HG02763 (cell line): ENCODE data around the gene CRIP3.
A peak's percentile ranks its signal among the peaks of the same experiment; 100 is the strongest.

ENCODE experiments used
- ATAC-seq: cut with Tn5 transposase; IDR thresholded peaks from one replicate; pipeline ENCODE4 v1.9.1; 2021; ENCODE audit warnings: mild to moderate bottlenecking, moderate library complexity; ENCODE audit not compliant: unreplicated experiment

Gene CRIP3

DNA sequence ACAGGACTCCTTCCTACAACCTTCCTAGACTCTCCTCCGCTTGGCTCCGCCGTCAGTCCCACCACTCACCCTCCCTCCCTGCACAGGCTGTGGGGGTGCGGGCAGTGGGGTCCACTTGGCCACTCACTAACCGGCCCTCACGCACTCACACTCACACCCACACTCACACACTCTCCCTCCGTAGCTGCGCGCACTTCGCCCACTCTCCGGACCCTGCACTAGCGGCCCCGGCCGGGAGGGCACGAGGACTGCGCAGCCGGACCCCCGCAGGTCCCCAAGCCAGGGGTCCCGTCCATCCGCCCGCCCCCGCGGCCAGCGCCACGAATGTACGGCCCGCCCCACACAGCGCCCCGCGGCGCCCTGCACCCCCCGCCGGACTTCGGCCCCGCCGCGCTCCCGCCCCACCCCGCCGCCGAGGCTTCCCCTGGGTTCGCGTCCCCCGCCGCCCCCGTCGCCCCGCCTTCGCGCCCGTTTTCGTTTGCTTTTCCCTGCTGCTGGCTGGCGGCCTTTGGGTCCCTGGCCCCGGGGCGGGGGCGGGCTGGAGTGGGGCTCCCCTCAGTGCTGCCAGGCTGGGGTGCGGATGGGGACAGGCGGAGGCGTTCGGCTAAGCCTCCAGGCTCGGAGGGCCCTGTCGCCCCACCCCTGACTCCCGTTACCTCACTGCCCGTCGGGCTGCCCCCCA, 33.6 kb downstream of the CRIP3 start:
- ATAC-seq: no peak

DNA sequence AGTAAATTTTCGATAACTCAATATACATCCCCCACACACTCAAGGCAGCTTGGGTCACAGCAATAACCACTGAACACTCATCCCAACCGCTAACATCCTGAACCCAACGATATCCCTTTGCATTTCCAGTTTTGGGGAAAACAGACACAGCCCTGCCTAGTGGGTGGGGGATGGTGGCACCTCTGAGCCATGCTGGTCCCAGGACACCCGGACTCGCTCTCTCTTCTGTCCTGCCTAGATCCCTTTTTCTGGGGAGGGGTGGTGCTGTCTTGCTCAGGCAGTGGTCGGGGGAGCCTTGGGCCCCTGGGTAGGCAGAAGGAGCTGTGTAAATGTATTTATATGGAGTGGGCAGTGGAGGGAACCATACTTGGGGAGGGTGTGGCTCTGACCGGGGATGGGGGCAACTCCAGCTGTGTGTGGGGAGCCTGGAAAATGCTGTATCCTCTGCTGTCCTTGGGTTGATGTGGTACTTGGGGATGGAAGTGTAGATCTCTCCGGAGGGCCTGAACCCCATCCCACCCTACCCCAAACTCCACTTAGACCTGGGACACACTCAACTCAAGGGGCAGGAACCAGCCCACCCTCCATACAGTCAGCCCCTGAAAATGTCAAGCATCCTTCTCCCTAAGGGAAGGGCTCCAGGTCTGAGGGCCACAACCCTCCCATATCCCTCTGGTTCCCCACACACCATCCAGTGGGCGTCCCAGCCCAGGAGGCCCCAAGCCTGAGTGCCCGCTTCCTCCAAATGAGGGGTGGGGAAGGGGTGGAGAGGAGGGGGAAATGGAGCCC, 34.3 kb downstream of the CRIP3 start:
- ATAC-seq: no peak

DNA sequence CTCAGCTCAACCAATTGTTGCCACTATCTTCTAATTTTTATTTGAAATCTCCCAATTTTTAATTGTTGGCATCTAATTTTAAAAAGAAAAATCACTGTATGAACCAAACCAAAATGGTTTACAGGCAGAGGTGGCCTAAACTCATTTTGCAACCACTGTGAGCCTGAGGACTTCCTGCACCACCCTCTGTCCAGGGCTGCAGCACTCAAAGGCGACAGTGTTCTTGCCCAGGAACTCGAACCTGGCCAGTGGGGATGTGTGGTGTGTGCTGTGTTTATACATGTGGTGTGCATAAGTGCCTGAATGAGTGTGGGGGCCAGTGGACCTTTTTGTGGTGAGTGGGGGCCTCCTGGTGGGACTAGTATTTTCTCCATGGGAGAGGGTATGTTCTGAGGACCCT, 34.9 kb downstream of the CRIP3 start:
- ATAC-seq: no peak

DNA sequence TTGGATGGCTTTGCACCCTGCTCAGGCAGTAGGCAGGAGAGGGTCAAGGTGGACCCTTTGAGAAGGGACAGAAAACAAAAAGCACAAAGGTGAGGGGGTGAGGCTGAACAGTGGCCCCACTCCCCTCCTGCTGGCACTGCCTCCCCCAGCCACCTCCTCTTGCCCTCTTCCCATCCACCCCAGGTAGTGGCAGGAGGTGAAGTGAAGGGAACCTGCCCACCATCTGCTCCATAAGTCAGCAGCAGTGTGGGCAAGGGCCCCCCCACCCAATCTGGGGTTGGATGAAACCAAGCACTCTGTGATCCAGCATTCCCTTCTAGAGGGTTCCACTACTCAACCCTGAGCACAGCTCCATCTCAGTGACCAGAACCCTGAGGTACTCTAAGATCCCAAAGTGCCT, 36.7 kb downstream of the CRIP3 start:
- no peak for ATAC-seq

DNA sequence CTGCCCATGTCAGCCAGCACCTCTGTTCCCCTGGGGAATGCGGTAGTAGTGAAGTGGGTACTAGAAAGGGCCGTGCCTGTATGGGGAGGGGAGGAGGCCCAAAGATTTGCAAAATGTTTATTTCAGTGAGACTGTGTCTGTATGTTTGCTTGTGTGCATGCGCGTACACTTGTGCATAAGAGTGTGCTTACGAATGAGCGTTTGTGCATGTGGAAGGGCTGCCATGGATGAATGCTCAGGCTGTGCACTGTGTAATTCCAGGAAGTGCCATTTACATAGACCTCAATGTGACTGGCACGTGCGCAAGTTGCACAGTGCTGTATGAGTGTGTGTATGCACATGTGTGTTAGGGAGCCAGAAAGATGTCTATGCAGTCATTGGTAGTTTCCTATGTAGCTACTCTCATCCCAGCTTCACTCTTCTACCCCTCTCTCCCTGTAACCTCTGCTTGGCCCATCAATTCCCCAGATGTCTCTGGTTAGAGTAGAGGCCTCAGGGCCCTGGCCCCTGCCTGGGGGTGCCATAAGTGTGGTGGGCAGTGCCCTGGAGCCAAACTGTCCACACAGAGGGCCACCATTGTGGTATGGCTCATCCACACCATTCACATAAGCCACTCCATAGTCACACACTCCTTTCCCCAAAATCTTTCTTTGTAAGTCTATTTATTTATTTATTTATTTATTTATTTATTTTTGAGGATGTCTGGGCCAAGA, 37.4 kb downstream of the CRIP3 start:
- ATAC-seq: no peak

DNA sequence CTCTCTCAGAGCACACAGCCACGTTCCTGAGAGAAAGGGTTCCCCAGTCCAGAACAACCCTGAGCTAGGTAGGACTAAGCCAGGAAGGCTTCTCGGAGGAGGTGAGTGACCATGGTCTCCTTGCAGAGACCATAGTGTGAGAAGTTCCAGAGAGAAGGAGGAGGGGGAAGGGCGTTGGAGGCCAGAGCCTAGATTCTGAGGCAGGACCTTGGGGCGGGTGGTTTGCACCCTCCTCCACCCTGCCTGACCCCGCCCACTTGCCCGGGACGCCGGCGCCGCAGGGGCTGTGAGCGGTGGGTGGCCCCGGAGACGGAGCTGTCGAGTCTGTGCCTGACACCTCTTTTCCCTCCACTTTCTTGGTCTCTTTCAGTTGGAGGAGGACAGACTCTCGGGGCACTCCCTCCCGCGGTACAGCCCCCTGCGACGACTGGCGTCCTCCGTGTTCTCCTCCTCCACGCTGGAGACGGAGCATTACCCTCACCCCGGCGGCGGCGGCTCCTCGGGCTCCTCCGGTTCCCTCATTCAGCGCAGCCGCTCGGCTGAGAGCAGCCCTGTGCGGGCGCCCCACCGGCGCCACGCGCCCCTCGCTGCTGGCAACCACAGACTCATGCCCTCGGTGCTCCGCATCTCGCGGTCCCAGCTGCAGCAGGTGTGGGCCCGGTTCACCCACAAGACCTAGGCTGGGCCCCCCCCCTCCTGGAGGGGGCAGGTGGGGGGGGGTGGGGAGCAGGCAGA, 39.2 kb downstream of the CRIP3 start:
- no peak for ATAC-seq

DNA sequence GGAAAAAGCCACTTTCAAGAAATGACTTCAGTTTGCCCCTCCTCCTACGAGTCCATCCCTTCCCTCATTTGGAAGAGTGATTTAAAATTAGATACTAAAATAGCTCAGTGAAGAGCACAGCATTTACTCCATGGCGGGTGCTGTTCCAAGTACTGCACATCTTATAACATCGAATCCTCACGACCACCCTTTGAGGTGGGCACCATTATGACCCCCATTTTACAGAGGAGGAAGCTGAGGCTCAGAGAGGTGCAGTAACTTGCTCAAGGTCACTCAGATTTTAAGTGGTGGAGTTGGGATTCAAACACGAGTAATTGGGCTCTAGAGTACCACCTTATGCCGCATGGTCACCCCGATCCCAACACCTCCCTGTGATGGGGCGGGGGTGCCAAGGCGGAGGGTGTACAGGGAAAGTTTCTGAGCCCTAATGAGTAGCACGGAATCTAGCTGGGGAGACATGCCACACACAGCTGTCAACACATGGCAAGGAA, 39.8 kb downstream of the CRIP3 start:
- ATAC-seq: no peak

DNA sequence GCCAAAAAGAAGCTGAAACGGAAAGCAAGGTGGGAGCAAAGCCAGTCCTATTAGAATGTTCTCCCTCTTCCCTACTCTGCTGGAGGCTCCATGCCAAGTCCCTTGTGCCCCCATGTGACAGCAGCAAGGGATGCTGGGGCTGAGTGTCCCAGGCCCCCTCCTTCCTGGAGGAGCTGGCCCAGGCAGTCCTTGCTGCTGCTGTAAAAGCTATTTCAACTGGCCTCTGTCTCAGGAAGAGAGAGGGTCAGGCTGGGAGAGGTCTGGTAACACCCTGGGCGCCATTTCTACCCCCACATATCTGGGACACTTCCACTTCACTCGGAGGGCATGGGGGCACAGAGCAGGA, 40.3 kb downstream of the CRIP3 start:
- ATAC-seq: no peak

DNA sequence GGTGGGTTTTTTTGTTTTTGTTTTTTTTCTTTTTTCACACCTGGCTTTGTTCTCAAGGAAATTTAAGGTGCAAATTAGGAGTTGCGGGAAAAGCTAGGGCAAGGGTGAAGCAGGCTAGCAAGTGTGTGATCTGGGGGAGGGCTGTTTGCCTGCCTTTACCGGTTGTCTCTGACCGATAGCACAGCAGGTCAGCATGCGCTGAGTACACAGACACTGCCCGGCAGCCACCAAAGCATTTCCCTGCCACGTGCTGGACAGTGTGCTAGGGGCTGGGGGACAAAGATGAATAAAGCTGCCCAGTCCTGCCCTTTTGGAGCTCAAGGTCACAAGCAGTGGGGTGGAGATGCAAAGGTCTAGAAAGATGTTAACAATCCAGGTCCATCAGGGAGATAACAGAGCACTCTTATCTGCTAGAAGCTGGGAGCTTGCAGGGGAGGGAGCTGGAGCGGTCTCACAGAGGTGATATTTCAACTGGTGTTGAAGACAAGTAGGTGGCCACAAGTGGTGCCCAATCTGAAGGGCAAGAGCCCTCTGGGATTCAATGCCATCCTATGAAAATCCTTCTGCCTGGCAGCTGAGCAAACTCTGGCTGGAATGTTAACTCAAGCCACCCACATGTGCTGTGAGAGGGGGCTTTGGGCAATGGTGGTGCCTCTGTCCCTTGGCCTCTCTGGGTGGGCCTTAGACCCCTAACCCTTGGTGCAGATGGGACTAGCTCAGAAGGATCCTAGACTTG, 40.8 kb downstream of the CRIP3 start:
- no peak for ATAC-seq

DNA sequence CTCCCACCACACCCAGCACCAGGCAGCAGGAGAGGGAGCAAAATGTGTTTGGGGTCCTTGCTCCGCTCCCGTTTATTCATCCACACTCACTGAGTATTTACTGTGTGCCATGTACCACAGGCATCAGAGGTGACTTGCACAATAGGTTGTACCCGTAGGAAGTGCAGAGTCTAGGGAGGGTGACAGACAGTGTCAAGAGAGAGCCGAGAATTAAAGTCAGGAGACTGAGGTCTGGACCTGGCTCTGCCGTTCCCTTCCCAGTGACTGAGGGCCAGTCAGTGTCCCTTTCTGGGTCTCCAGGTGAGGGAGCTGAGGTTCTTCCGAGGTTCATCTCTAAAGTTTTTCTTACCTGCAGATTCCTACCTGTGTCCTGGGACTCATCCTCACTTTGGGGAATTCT, 43.1 kb downstream of the CRIP3 start:
- ATAC-seq: no peak

DNA sequence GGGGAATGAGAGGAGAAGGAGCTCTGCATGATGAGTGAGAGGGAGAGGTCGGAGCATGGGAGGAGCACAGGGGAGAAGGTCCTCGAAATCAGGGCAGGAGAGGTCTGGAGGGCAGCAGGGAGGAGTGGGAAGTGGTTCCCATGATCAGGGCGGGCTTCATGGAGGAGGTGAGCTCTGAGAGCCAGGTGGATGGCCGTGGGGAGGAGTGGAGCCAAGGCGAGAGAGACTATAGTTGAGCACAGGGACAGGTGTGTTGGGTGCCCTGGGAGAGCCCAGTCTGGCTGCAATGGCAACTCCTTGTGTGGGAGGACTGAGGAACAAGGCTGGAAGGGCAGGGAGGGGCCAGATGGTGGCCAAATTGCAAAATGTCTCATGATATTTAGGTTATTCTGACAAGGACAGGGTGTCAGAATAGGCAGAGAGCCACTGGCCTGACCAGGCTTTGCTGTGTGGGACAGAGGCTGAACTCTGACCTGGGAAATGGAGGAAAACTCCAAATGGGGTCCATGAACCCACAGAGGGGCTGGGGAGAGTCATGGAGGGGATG, 44.0 kb downstream of the CRIP3 start:
- no peak for ATAC-seq

DNA sequence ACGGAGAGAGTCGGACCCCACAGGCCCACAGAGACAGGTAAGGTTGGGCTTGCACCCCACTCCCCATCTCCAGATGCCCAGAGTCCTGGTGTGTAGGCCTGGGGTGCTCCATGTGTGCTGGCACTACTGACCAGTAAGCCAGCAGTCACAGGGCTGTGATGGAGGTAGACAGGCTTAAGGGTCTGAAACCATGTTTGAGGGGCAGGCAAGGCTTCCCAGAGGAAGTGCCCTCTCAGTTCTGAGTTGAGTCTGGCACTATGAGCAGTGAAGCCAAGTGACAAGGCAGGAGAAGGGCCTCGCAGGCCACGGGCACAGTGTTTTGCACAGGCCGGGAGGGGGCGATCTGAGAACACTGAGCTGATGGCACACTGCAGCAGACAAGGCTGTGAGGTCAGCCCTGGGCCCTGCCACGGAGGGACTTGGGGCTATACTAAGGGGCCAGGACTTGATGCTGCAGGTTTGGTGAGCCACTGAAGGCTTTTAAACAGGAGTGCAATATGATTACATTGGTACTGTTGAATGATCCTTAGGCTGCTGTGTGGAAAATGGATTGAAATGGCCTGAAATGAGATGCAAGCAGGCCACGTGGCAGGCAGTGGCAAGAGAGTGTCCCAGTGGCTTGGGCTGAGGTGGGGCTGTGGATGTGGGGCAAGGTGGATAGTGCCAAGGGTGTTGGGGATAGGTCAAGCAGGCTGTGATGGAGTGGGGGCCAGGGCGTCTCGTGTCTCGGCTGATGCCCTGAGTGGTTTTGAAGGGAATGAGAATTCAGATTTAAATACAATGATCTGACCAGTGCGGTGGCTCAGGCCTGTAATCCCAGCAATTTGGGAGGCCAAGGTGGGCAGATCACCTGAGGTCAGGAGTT, 45.1 kb downstream of the CRIP3 start:
- peak; percentile 60 for ATAC-seq

DNA sequence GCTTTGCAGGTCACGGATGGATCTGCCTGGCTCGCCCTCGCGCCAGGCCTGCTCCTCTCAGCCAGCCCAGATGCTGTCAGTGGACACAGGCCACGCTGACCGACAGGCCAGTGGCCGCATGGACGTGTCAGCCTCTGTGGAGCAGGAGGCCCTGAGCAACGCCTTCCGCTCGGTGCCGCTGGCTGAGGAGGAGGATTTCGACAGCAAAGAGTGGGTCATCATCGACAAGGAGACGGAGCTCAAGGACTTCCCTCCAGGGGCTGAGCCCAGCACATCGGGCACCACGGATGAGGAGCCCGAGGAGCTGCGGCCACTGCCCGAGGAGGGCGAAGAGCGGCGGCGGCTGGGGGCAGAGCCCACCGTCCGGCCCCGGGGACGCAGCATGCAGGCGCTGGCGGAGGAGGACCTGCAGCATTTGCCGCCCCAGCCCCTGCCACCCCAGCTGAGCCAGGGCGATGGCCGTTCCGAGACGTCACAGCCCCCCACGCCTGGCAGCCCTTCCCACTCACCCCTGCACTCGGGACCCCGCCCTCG, 45.8 kb downstream of the CRIP3 start:
- no peak for ATAC-seq

DNA sequence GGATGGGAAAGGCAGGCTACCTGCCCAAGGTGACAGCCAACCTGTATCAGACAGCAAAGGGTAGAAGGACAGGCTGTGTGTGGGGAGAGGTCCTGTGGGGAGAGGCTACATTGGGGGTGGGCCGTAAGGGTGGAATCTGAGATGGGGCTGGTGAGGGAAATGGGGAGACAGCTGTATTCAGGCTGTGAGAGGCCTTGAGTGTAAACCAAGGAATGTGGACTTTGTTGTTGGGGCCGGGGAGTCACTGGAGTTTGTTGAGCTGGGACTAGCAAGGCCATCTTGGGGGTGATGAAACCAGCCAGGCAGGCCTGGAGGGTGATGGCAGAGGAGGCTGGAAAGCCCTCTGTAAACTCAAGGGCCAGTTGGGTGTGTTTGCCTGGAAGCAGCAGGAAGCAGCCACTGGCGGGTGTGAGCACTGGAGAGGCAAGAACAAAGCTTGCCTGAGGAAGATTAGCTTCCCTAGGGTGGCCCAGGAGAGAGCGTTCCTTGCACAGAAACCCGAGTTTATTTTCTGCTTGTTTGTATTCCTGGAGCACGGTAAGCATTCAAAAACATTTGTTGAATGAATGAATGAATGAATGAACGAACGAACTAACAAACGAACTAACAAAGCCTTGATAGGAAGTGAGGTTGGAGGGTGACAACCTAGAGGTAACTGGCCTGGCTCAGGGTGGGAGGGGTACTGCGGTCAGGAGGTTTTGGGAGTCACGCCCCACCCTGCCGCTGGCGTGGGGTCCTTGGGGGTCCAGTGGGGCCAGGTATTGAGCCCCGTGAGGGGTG, 46.4 kb downstream of the CRIP3 start:
- ATAC-seq: no peak

DNA sequence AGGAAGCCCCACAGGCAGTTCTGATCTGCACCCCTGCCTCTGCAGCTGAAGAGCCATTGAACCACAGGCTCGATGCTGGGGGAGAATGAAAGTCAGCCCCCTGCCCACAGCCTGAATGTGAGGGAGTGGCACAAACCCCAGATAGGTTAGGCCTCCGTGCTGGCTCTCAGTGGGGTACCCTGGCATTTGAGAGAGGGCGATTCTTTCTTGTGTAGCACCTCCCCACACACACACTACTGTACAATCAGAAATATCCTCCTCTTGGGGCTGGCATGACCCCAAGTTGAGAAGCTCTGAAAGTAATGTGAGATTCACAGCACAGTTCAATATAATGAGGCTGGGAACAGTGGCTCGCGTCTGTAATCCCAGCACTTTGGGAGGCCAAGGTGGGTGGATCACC, 47.4 kb downstream of the CRIP3 start:
- no peak for ATAC-seq

DNA sequence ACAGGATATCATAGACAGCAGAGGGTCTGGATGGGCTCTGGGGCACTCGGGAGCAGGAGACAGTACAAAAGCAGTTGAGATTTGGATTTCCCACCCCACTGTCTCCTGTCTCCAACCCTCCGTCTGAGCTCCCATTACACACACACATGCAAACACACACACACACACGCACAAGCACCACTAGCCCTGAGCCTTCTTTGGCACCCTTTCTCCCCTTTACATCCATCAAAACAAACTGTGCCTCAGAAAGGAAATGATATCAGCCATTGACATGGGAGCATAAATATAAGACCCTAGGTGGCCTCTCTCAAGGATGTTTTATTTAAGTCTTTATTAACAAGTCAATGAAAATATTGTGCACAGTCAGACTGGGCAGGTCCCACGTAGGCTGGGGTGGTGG, 47.8 kb downstream of the CRIP3 start:
- no peak for ATAC-seq

DNA sequence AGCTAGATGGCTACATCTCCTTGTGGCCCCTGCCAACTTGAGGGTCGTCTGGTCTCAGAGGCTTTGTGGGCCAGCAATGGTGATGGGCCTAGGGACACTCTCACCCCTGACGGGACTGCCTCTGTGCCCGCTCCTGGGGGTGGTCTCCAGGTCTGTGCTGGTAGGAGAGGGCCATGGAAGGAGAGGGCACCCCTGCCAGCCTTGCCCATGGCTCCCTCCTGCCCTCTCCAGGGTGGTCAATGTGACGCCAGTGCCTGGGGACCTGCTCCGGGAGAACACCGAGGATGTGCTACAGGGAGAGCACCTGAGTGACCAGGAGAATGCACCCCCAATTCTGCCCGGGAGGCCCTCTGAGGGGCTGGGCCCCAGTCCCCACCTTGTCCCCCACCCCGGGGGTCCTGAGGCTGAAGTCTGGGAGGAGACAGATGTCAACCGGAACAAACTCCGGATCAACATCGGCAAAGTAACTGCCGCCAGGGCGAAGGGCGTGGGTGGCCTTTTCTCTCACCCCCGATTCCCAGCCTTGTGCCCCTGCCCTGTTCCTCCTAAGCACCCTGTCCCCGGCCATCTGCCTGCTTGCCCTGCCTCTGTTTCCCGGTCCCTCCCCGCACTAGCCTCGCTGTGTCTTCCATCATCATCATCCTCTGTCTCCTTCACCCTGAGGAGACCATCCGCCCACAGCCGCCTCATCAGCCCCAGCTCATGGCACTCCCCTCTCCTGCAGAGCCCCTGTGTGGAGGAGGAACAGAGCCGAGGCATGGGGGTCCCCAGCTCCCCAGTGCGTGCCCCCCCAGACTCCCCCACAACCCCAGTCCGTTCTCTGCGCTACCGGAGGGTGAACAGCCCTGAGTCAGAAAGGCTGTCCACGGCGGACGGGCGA, 49.6 kb downstream of the CRIP3 start:
- ATAC-seq: no peak
